Calu3 (cell line): ENCODE data around the gene CLEC4F. TPM values are rescaled to one million over a fixed set of nuclear protein-coding genes. Genes with fewer than 3 reads are reported as not detected.

ENCODE experiments used
- BruUV-seq: library from RNA; stranded (reverse); fragments of 400-500 nt; replicated peaks from 2 replicates; lab custom pipeline; 2021; lab: Mats Ljungman, UMichigan
- CTCF ChIA-PET: fragments of 300-600 bp; sonication (Branson Sonifier 250); formaldehyde crosslinking; loops from one replicate; lab custom pipeline; 2022; ENCODE audit warnings: antibody characterized with exemption; lab: Charles Lee
- DNase-seq: peaks from one replicate; pipeline ENCODE4 v3.0.0; 2022
- H3K27ac Mint-ChIP-seq: one replicate; pipeline ENCODE4 v1.8.0; 2022; ENCODE audit warnings: mixed read lengths; ENCODE audit not compliant: unreplicated experiment
- H3K27me3 Mint-ChIP-seq: one replicate; pipeline ENCODE4 v1.8.0; 2022; ENCODE audit warnings: mixed read lengths; ENCODE audit not compliant: unreplicated experiment
- H3K36me3 Mint-ChIP-seq: one replicate; pipeline ENCODE4 v1.8.0; 2022; ENCODE audit warnings: mild to moderate bottlenecking, moderate library complexity, mixed read lengths; ENCODE audit not compliant: insufficient read depth, unreplicated experiment
- H3K4me1 Mint-ChIP-seq: one replicate; pipeline ENCODE4 v1.8.0; 2022; ENCODE audit warnings: mild to moderate bottlenecking, low read depth, mixed read lengths; ENCODE audit not compliant: unreplicated experiment
- H3K4me3 Mint-ChIP-seq: one replicate; pipeline ENCODE4 v1.8.0; 2022; ENCODE audit warnings: mild to moderate bottlenecking, low read depth, moderate library complexity, mixed read lengths; ENCODE audit not compliant: unreplicated experiment
- H3K9me3 Mint-ChIP-seq: one replicate; pipeline ENCODE4 v1.8.0; 2022; ENCODE audit warnings: low read depth, mixed read lengths; ENCODE audit not compliant: unreplicated experiment
- intact Hi-C: fragments of 100-400 bp; cut with micrococcal nuclease; formaldehyde crosslinking; loops from one replicate; pipeline ENCODE4 v1.10.0; 2022; ENCODE audit not compliant: unreplicated experiment
- total RNA-seq: library from RNA; stranded (reverse); gene quantifications from 2 replicates; pipeline ENCODE4 v1.2.3, GENCODE V29; 2022
- TF ChIP-seq, protein P1 (sequence below): fragments of 200-600 bp; IDR thresholded peaks from one replicate; pipeline ENCODE4 v1.8.0; 2022; ENCODE audit warnings: antibody characterized with exemption; ENCODE audit not compliant: unreplicated experiment

CLEC4F gene
- total RNA-seq, 1 experiment from 2014 or later = not detected

- Mint-ChIP-seq H3K4me1 (no peaks in the 10 kb centered on the region), H3K27me3 (peaks cover 92% of the 10 kb centered on the region), H3K36me3 (peaks cover 4% of the 10 kb centered on the region), H3K9me3 (no peaks in the 10 kb centered on the region), H3K4me3 (no peak overlapping the region), H3K27ac (no peak overlapping the region)
- intact Hi-C loops = no loop called here
- DNase-seq = no peak
- BruUV-seq = no TSS peak
- CTCF ChIA-PET = interaction anchor here (0.5 kb wide), 1 partner anchor 18 kb away, joined by 4 read pairs; the partner anchor contains the start of gene FIGLA
- TF ChIP-seq, protein P1, sequence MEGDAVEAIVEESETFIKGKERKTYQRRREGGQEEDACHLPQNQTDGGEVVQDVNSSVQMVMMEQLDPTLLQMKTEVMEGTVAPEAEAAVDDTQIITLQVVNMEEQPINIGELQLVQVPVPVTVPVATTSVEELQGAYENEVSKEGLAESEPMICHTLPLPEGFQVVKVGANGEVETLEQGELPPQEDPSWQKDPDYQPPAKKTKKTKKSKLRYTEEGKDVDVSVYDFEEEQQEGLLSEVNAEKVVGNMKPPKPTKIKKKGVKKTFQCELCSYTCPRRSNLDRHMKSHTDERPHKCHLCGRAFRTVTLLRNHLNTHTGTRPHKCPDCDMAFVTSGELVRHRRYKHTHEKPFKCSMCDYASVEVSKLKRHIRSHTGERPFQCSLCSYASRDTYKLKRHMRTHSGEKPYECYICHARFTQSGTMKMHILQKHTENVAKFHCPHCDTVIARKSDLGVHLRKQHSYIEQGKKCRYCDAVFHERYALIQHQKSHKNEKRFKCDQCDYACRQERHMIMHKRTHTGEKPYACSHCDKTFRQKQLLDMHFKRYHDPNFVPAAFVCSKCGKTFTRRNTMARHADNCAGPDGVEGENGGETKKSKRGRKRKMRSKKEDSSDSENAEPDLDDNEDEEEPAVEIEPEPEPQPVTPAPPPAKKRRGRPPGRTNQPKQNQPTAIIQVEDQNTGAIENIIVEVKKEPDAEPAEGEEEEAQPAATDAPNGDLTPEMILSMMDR = no peak
Observed at GRCh38 chr2:70772486-70773155, 47.8 kb downstream of the CLEC4F start.

GRCh38 chr2:70771446-70771845 lies 49.0 kb downstream of the CLEC4F start:
- intact Hi-C loops = no loop called here
- BruUV-seq = no TSS peak
- Mint-ChIP-seq H3K9me3 (no peaks in the 10 kb centered on the region), H3K4me3 (no peak overlapping the region), H3K27me3 (peaks cover 95% of the 10 kb centered on the region), H3K27ac (no peak overlapping the region), H3K4me1 (peaks cover 6% of the 10 kb centered on the region), H3K36me3 (peaks cover 4% of the 10 kb centered on the region)
- DNase-seq = no peak
- CTCF ChIA-PET = no interaction called here
- TF ChIP-seq, protein P1 = no peak

DNA sequence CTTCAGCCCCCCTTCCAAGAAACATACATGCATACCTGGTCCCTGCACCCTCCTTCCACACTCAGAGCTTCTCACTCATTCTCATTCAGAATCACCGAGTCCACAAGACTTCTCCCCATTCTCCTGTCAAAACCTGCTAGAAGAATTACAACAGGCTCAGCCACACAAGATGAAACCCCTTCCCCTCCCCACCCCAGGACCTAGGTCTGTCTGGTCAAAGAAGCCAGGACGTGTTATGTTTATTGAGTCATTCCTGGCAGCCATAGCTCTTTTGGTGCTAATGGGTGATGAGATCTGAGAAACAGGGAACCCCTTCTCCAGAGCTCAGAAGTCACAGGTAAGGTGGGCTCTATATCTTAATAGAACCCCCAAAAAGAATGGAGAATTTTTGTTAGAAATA lies 50.9 kb downstream of the CLEC4F start:
- Mint-ChIP-seq H3K27ac (no peak overlapping the region), H3K36me3 (peaks cover 4% of the 10 kb centered on the region), H3K4me1 (peaks cover 9% of the 10 kb centered on the region), H3K4me3 (no peak overlapping the region), H3K9me3 (no peaks in the 10 kb centered on the region), H3K27me3 (peaks cover 95% of the 10 kb centered on the region)
- DNase-seq = no peak
- TF ChIP-seq, protein P1 = no peak
- no TSS peak for BruUV-seq
- intact Hi-C loops = no loop called here
- CTCF ChIA-PET = interaction anchor here (1.1 kb wide), 1 partner anchor 114 kb away, joined by 3 read pairs; no protein-coding TSS in a partner anchor

DNA sequence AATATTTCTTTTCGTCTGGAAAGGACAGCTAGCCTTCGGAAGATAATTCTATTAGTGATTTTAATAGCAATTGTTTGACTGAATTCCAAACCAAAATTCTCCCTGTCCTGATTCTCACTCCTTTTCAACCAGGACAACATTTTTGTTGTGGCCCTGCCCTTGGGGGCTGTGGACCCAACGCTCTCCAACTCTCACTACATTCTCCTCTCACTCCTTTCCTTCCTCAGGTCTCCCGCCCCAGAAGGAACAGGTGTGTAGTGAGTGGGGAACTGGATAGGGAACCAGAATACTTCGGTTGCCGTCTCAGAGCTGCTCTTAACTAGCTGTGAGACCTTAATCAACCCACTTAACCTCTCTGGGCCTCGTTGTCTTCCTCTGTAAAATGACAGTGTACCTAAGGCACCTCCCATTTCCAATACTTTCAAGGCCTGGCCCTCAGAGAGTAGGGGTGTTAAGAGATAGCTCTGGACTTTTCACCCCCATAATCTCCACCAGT lies 51.8 kb downstream of the CLEC4F start:
- peak overlapping the region; percentile 17 for H3K4me3 Mint-ChIP-seq
- no peak overlapping the region for H3K27ac Mint-ChIP-seq
- BruUV-seq = no TSS peak
- H3K9me3 Mint-ChIP-seq = no peaks in the 10 kb centered on the region
- CTCF ChIA-PET = interaction anchor here (1.1 kb wide), 1 partner anchor 113 kb away, joined by 3 read pairs; no protein-coding TSS in a partner anchor
- TF ChIP-seq, protein P1 = no peak
- H3K36me3 Mint-ChIP-seq = peaks cover 4% of the 10 kb centered on the region
- intact Hi-C loops = no loop called here
- DNase-seq = no peak
- H3K27me3 Mint-ChIP-seq = peaks cover 95% of the 10 kb centered on the region
- H3K4me1 Mint-ChIP-seq = peaks cover 9% of the 10 kb centered on the region
